A549 (cell line): ENCODE measurements around the gene LCN1. TPM values are rescaled to one million over a fixed set of nuclear protein-coding genes. Genes with fewer than 3 reads are reported as not detected.

Experiments
- ATAC-seq, 2 experiments: fragments of 200-7000 bp in 1 of 2; fragments of >200 bp in 1 of 2; cut with Nextera tagmentation in 1 of 2; cut with Tn5 transposase in 1 of 2; 3 replicates each; pipeline versions ENCODE4 v1.8.0 to v1.9.1; 2018 to 2020; ENCODE audit warnings: mild to moderate bottlenecking in 1 of 2, moderate library complexity in 1 of 2
- CTCF ChIA-PET: fragments of 300-600 bp; sonication (Branson Sonifier 250); formaldehyde crosslinking; extraction: SDS; loops from one replicate; lab custom pipeline; 2021; ENCODE audit warnings: antibody characterized with exemption, inconsistent platforms; lab: Yijun Ruan, JAX
- POLR2A ChIA-PET: fragments of 350-600 bp; formaldehyde crosslinking; extraction: SDS; loops from one replicate; lab custom pipeline; 2021; ENCODE audit warnings: antibody characterized with exemption, inconsistent platforms; lab: Yijun Ruan, JAX
- DNase-seq, 2 experiments: peaks; one replicate each; pipeline versions ENCODE4 v3.0.0 to v3.0.0-alpha.2; 2011 to 2016; ENCODE audit warnings: low read depth in 1 of 2, low spot score in 1 of 2
- FAIRE-seq: peaks from 2 replicates; lab custom pipeline; 2011; peaks lifted over from hg19 to GRCh38; lab: Jason Lieb, UNC
- H3K27ac ChIP-seq, 2 experiments: fragments of >200 bp; sonication (Bioruptor Twin); formaldehyde crosslinking; 3 replicates each; pipeline ENCODE4 v1.5.1; 2016 to 2017
- H3K4me1 ChIP-seq: fragments of >200 bp; sonication (Bioruptor Twin); formaldehyde crosslinking; 3 replicates; pipeline ENCODE4 v1.6.1; 2016
- H3K4me2 ChIP-seq: fragments of >200 bp; sonication (Bioruptor Twin); formaldehyde crosslinking; 3 replicates; pipeline ENCODE4 v1.6.1; 2016
- H3K4me3 ChIP-seq: fragments of >200 bp; sonication (Bioruptor Twin); formaldehyde crosslinking; 3 replicates; pipeline ENCODE4 v1.5.1; 2016
- H3K9me3 ChIP-seq: fragments of >200 bp; sonication (Bioruptor Twin); formaldehyde crosslinking; 3 replicates; pipeline ENCODE4 v1.6.1; 2016
- BCL3 ChIP-seq: fragments of >200 bp; sonication (Bioruptor Twin); formaldehyde crosslinking; IDR thresholded peaks from 3 replicates; pipeline ENCODE4 v1.6.1; 2016
- BHLHE40 ChIP-seq: IDR thresholded peaks from 2 replicates; pipeline ENCODE4 v1.6.1; 2012; ENCODE audit warnings: low read depth, low read length, inconsistent platforms
- CBX2 ChIP-seq: fragments of 200-600 bp; sonication (generic); IDR thresholded peaks from 2 replicates; pipeline ENCODE4 v1.6.1; 2016; ENCODE audit warnings: low read depth, mild to moderate bottlenecking, borderline replicate concordance
- CHD2 ChIP-seq: fragments of 150-350 bp; IDR thresholded peaks from 2 replicates; pipeline ENCODE4 v1.6.1; 2014; ENCODE audit warnings: low read length; ENCODE audit not compliant: partially characterized antibody
- CHD4 ChIP-seq: fragments of 200-600 bp; sonication (generic); IDR thresholded peaks from 2 replicates; pipeline ENCODE4 v1.6.1; 2016; ENCODE audit warnings: antibody characterized with exemption, mild to moderate bottlenecking, borderline replicate concordance
- EHF ChIP-seq: fragments of 250-450 bp; sonication (Bioruptor Pico); IDR thresholded peaks from 2 replicates; pipeline ENCODE4 v1.5.0; 2020; ENCODE audit warnings: mild to moderate bottlenecking
- ESRRA ChIP-seq: fragments of 150-350 bp; IDR thresholded peaks from 2 replicates; pipeline ENCODE4 v1.6.1; 2014; ENCODE audit warnings: mild to moderate bottlenecking, low read length, borderline replicate concordance
- FOXS1 ChIP-seq: fragments of 250-450 bp; sonication (Bioruptor Pico); IDR thresholded peaks from 2 replicates; pipeline ENCODE4 v1.5.0; 2020; ENCODE audit warnings: mild to moderate bottlenecking, moderate library complexity
- HDAC2 ChIP-seq: fragments of 200-600 bp; sonication (generic); IDR thresholded peaks from 2 replicates; pipeline ENCODE4 v1.6.1; 2016
- HOXA7 ChIP-seq: fragments of 250-450 bp; sonication (Bioruptor Pico); IDR thresholded peaks from 2 replicates; pipeline ENCODE4 v1.5.0; 2020; ENCODE audit warnings: mild to moderate bottlenecking, moderate library complexity
- KDM1A ChIP-seq: fragments of 200-600 bp; sonication (generic); IDR thresholded peaks from 2 replicates; pipeline ENCODE4 v1.6.1; 2016; ENCODE audit warnings: low read depth, mild to moderate bottlenecking
- MAFK ChIP-seq: fragments of 450-650 bp; IDR thresholded peaks from 2 replicates; pipeline ENCODE4 v1.6.1; 2014; ENCODE audit not compliant: partially characterized antibody
- MYC ChIP-seq: IDR thresholded peaks from 2 replicates; pipeline ENCODE4 v1.6.1; 2012; ENCODE audit warnings: mild to moderate bottlenecking, inconsistent platforms, low read length, improper control_type of control experiment, borderline replicate concordance
- NPAS2 ChIP-seq: fragments of 250-450 bp; sonication (Bioruptor Pico); IDR thresholded peaks from 2 replicates; pipeline ENCODE4 v1.8.0; 2022; ENCODE audit warnings: mild to moderate bottlenecking, moderate library complexity, borderline replicate concordance
- NR3C1 ChIP-seq: fragments of >200 bp; sonication (Bioruptor Twin); formaldehyde crosslinking; IDR thresholded peaks from 3 replicates; pipeline ENCODE4 v1.6.1; 2017
- POLR2A ChIP-seq: IDR thresholded peaks from 2 replicates; pipeline ENCODE4 v1.6.1; 2012; ENCODE audit warnings: mild to moderate bottlenecking, low read length
- RCOR1 ChIP-seq: fragments of 150-350 bp; IDR thresholded peaks from 2 replicates; pipeline ENCODE4 v1.6.1; 2014; ENCODE audit warnings: antibody characterized with exemption, low read length, low read depth
- SMC3 ChIP-seq: fragments of >200 bp; sonication (Bioruptor Twin); formaldehyde crosslinking; IDR thresholded peaks from 3 replicates; pipeline ENCODE4 v1.6.1; 2018; ENCODE audit warnings: inconsistent platforms
- TFCP2L1 ChIP-seq: fragments of 250-450 bp; sonication (Bioruptor Pico); IDR thresholded peaks from 2 replicates; pipeline ENCODE4 v1.5.0; 2021; ENCODE audit warnings: mild to moderate bottlenecking
- USF2 ChIP-seq: fragments of 450-650 bp; IDR thresholded peaks from 2 replicates; pipeline ENCODE4 v1.6.1; 2014; ENCODE audit warnings: antibody characterized with exemption
- ZNF302 ChIP-seq: fragments of 250-450 bp; sonication (Bioruptor Pico); IDR thresholded peaks from 2 replicates; pipeline ENCODE4 v1.9.0; 2021; ENCODE audit warnings: inconsistent platforms, mild to moderate bottlenecking, moderate library complexity
- ZSCAN20 ChIP-seq: fragments of 250-450 bp; sonication (Bioruptor Pico); IDR thresholded peaks from 2 replicates; pipeline ENCODE4 v1.8.0; 2022; ENCODE audit warnings: mild to moderate bottlenecking, moderate library complexity
- WGBS: methylation state at CpG from one replicate; pipeline ENCODE4 v1.1.6; 2017; ENCODE audit errors: missing lambda C conversion rate; 5-methylcytosine and 5-hydroxymethylcytosine counted together
- polyA plus RNA-seq, 4 experiments: library from polyadenylated mRNA; depleted of rRNA in 3 of 4; stranded (reverse); fragments of >200 nt; fragmentation: RNase III in 1 of 4; extraction: RNeasy Plus Mini Kit Qiagen cat#74134 plus additional on column Dnase treatment in 1 of 4; gene quantifications; 2 replicates in 3 of 4; 3 replicates in 1 of 4; pipeline ENCODE4 v1.2.3, GENCODE V29; 2011 to 2017
- TF ChIP-seq, protein P1 (sequence below): fragments of 200-600 bp; sonication (generic); IDR thresholded peaks from 2 replicates; pipeline ENCODE4 v1.6.1; 2016; ENCODE audit warnings: antibody characterized with exemption, mild to moderate bottlenecking, moderate library complexity
- TF ChIP-seq, protein P2 (sequence below): IDR thresholded peaks from 2 replicates; pipeline ENCODE4 v1.6.1; 2012; ENCODE audit warnings: low read depth, borderline replicate concordance
- TF ChIP-seq, protein P3 (sequence below): fragments of 250-450 bp; sonication (Bioruptor Pico); IDR thresholded peaks from 2 replicates; pipeline ENCODE4 v1.5.0; 2021; ENCODE audit warnings: mild to moderate bottlenecking, moderate library complexity, borderline replicate concordance

The LCN1 gene
- polyA plus RNA-seq, 2 of the 4 experiments (the other 2 are of a cell fraction): not detected

GRCh38 chr9:135485832-135486231, 35.4 kb upstream of the LCN1 start:
- POLR2A ChIA-PET: no interaction called here
- H3K27ac ChIP-seq: no peak overlapping the region
- FAIRE-seq: no peak
- 95% methylated on average over 21 of the region's 21 CpGs for WGBS
- peaks cover 12% of the 10 kb centered on the region for H3K4me1 ChIP-seq
- H3K4me2 ChIP-seq: no peak overlapping the region
- CTCF ChIA-PET: interaction anchor here (1.0 to 4.0 kb wide), 4 partner anchors 14 to 73 kb away, joined by 4 to 20 read pairs (median 9); partner anchors contain the start of gene MRPS2
- TF ChIP-seq NR3C1 (no peak), MAFK (no peak), HOXA7 (no peak), SMC3 (no peak), EHF (no peak), CHD4 (no peak), RCOR1 (no peak), BHLHE40 (no peak), CBX2 (no peak), ZNF302 (CRISPR knock-in tag) (no peak), NPAS2 (CRISPR knock-in tag) (no peak)
- H3K9me3 ChIP-seq: no peaks in the 10 kb centered on the region
- no peak for ATAC-seq
- no peak for DNase-seq
- H3K4me3 ChIP-seq: no peak overlapping the region

- 92% methylated on average over 30 of the region's 33 CpGs for WGBS
- no peak overlapping the region for H3K4me2 ChIP-seq
- POLR2A ChIA-PET: no interaction called here
- H3K4me3 ChIP-seq: no peak overlapping the region
- ATAC-seq: no peak
- H3K4me1 ChIP-seq: peaks cover 6% of the 10 kb centered on the region; the same call in 1 of the 3 replicates
- no peaks in the 10 kb centered on the region for H3K9me3 ChIP-seq
- H3K27ac ChIP-seq: no peak overlapping the region
- no peak for DNase-seq
- FAIRE-seq: no peak
- no peak for TF ChIP-seq MYC
- TF ChIP-seq KDM1A: no peak
- no peak for TF ChIP-seq BCL3
- no peak for TF ChIP-seq ZSCAN20
- no peak for TF ChIP-seq HOXA7
- TF ChIP-seq NR3C1: no peak
- TF ChIP-seq, protein P1, sequence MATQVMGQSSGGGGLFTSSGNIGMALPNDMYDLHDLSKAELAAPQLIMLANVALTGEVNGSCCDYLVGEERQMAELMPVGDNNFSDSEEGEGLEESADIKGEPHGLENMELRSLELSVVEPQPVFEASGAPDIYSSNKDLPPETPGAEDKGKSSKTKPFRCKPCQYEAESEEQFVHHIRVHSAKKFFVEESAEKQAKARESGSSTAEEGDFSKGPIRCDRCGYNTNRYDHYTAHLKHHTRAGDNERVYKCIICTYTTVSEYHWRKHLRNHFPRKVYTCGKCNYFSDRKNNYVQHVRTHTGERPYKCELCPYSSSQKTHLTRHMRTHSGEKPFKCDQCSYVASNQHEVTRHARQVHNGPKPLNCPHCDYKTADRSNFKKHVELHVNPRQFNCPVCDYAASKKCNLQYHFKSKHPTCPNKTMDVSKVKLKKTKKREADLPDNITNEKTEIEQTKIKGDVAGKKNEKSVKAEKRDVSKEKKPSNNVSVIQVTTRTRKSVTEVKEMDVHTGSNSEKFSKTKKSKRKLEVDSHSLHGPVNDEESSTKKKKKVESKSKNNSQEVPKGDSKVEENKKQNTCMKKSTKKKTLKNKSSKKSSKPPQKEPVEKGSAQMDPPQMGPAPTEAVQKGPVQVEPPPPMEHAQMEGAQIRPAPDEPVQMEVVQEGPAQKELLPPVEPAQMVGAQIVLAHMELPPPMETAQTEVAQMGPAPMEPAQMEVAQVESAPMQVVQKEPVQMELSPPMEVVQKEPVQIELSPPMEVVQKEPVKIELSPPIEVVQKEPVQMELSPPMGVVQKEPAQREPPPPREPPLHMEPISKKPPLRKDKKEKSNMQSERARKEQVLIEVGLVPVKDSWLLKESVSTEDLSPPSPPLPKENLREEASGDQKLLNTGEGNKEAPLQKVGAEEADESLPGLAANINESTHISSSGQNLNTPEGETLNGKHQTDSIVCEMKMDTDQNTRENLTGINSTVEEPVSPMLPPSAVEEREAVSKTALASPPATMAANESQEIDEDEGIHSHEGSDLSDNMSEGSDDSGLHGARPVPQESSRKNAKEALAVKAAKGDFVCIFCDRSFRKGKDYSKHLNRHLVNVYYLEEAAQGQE: no peak
- TF ChIP-seq FOXS1 (CRISPR knock-in tag): no peak
- TF ChIP-seq, protein P2, sequence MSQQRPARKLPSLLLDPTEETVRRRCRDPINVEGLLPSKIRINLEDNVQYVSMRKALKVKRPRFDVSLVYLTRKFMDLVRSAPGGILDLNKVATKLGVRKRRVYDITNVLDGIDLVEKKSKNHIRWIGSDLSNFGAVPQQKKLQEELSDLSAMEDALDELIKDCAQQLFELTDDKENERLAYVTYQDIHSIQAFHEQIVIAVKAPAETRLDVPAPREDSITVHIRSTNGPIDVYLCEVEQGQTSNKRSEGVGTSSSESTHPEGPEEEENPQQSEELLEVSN: no peak
- TF ChIP-seq USF2: no peak
- TF ChIP-seq TFCP2L1 (CRISPR knock-in tag): no peak
- no peak for TF ChIP-seq CHD2
- TF ChIP-seq ESRRA: no peak
- TF ChIP-seq HDAC2: no peak
- TF ChIP-seq SMC3: no peak
- no peak for TF ChIP-seq POLR2A
- TF ChIP-seq, protein P3, sequence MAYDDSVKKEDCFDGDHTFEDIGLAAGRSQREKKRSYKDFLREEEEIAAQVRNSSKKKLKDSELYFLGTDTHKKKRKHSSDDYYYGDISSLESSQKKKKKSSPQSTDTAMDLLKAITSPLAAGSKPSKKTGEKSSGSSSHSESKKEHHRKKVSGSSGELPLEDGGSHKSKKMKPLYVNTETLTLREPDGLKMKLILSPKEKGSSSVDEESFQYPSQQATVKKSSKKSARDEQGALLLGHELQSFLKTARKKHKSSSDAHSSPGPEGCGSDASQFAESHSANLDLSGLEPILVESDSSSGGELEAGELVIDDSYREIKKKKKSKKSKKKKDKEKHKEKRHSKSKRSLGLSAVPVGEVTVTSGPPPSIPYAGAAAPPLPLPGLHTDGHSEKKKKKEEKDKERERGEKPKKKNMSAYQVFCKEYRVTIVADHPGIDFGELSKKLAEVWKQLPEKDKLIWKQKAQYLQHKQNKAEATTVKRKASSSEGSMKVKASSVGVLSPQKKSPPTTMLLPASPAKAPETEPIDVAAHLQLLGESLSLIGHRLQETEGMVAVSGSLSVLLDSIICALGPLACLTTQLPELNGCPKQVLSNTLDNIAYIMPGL (CRISPR knock-in tag): no peak
- CTCF ChIA-PET: interaction anchor here (0.8 to 4.0 kb wide), 5 partner anchors 14 to 208 kb away, joined by 3 to 20 read pairs (median 5); partner anchors contain the start of gene MRPS2
These were observed 34.8 kb upstream of the LCN1 start for GRCh38 chr9:135486267-135487065.
